H9 (cell line): Measurements from ENCODE around the gene SCP2. TPM values are rescaled to one million over a fixed set of nuclear protein-coding genes. Genes with fewer than 3 reads are reported as not detected.

Experiments
- DNase-seq: peaks from one replicate; pipeline ENCODE4 v3.0.0-alpha.2; 2017
- H2AFZ ChIP-seq: one replicate; pipeline ENCODE4 v1.6.1; 2013; ENCODE audit warnings: mild to moderate bottlenecking, low read length, control low read depth, moderate library complexity
- H2AK5ac ChIP-seq: 2 replicates; pipeline ENCODE4 v1.6.1; 2013; ENCODE audit warnings: low read length, control low read depth, mixed read lengths; ENCODE audit not compliant: insufficient read length
- H2BK120ac ChIP-seq: one replicate; pipeline ENCODE4 v1.6.1; 2013; ENCODE audit warnings: low read depth, mild to moderate bottlenecking, low read length, control low read depth, inconsistent platforms; ENCODE audit not compliant: poor library complexity, severe bottlenecking
- H2BK12ac ChIP-seq: 2 replicates; pipeline ENCODE4 v1.6.1; 2013; ENCODE audit warnings: low read length, control low read depth, mixed read lengths, low read depth; ENCODE audit not compliant: insufficient read length
- H2BK15ac ChIP-seq: 2 replicates; pipeline ENCODE4 v1.6.1; 2013; ENCODE audit warnings: low read depth, low read length, control low read depth
- H2BK20ac ChIP-seq: one replicate; pipeline ENCODE4 v1.6.1; 2013; ENCODE audit warnings: low read depth, mild to moderate bottlenecking, low read length, control low read depth, inconsistent platforms; ENCODE audit not compliant: poor library complexity, severe bottlenecking
- H2BK5ac ChIP-seq: 2 replicates; pipeline ENCODE4 v1.6.1; 2013; ENCODE audit warnings: low read length, control low read depth, mixed read lengths; ENCODE audit not compliant: insufficient read length
- H3K14ac ChIP-seq: 2 replicates; pipeline ENCODE4 v1.6.1; 2013; ENCODE audit warnings: low read length, control low read depth; ENCODE audit not compliant: insufficient read depth
- H3K18ac ChIP-seq: 2 replicates; pipeline ENCODE4 v1.6.1; 2013; ENCODE audit warnings: low read depth, mild to moderate bottlenecking, mixed read lengths, low read length, control low read depth; ENCODE audit not compliant: insufficient read length
- H3K23ac ChIP-seq: 2 replicates; pipeline ENCODE4 v1.6.1; 2013; ENCODE audit warnings: low read length, control low read depth, mixed read lengths, low read depth; ENCODE audit not compliant: insufficient read length
- H3K23me2 ChIP-seq: 2 replicates; pipeline ENCODE4 v1.6.1; 2013; ENCODE audit warnings: low read depth, mild to moderate bottlenecking, mixed read lengths, low read length, control low read depth; ENCODE audit not compliant: insufficient read length, poor library complexity, severe bottlenecking
- H3K27ac ChIP-seq: 2 replicates; pipeline ENCODE4 v1.5.1; 2013; ENCODE audit warnings: low read length, control low read depth, mixed read lengths, low read depth; ENCODE audit not compliant: insufficient read length
- H3K27me3 ChIP-seq: 2 replicates; pipeline ENCODE4 v1.6.1; 2013; ENCODE audit warnings: low read length, control low read depth, inconsistent platforms; ENCODE audit not compliant: insufficient read depth
- H3K4ac ChIP-seq: 2 replicates; pipeline ENCODE4 v1.6.1; 2013; ENCODE audit warnings: low read depth, mild to moderate bottlenecking, control low read depth, inconsistent platforms, low read length, moderate library complexity
- H3K4me1 ChIP-seq: 2 replicates; pipeline ENCODE4 v1.6.1; 2013; ENCODE audit warnings: low read length, control low read depth, inconsistent platforms; ENCODE audit not compliant: insufficient read depth
- H3K4me2 ChIP-seq: 2 replicates; pipeline ENCODE4 v1.6.1; 2013; ENCODE audit warnings: low read length, control low read depth, mixed read lengths; ENCODE audit not compliant: insufficient read length, insufficient read depth
- H3K56ac ChIP-seq: 2 replicates; pipeline ENCODE4 v1.6.1; 2013; ENCODE audit warnings: low read depth, mild to moderate bottlenecking, mixed read lengths, low read length, control low read depth; ENCODE audit not compliant: insufficient read length
- H3K79me1 ChIP-seq: 2 replicates; pipeline ENCODE4 v1.6.1; 2013; ENCODE audit warnings: low read depth, mild to moderate bottlenecking, moderate library complexity, low read length, control low read depth, inconsistent platforms; ENCODE audit not compliant: insufficient read depth, poor library complexity, severe bottlenecking
- H3K79me2 ChIP-seq: 2 replicates; pipeline ENCODE4 v1.6.1; 2013; ENCODE audit warnings: low read length, control low read depth, inconsistent platforms; ENCODE audit not compliant: insufficient read depth
- H3K9ac ChIP-seq: 2 replicates; pipeline ENCODE4 v1.6.1; 2013; ENCODE audit warnings: low read length, control low read depth, mixed read lengths; ENCODE audit not compliant: insufficient read length; ENCODE audit errors: extremely low read depth
- H3K9me3 ChIP-seq: one replicate; pipeline ENCODE4 v1.6.1; 2013; ENCODE audit warnings: low read depth, low read length, inconsistent platforms; ENCODE audit not compliant: control insufficient read depth
- H3T11ph ChIP-seq: one replicate; pipeline ENCODE4 v1.6.1; 2013; ENCODE audit warnings: mild to moderate bottlenecking, low read length, control low read depth, inconsistent platforms
- H4K20me1 ChIP-seq: one replicate; pipeline ENCODE4 v1.6.1; 2013; ENCODE audit not compliant: control insufficient read depth, insufficient read length, insufficient read depth
- H4K5ac ChIP-seq: 2 replicates; pipeline ENCODE4 v1.6.1; 2013; ENCODE audit warnings: low read depth, mild to moderate bottlenecking, mixed read lengths, low read length, control low read depth; ENCODE audit not compliant: insufficient read length
- H4K8ac ChIP-seq: replicated peaks from 2 replicates; pipeline ENCODE4 v1.6.1; 2013; ENCODE audit warnings: low read length, control low read depth, mixed read lengths, low read depth; ENCODE audit not compliant: insufficient read length
- H4K91ac ChIP-seq: 2 replicates; pipeline ENCODE4 v1.6.1; 2013; ENCODE audit warnings: low read depth, mild to moderate bottlenecking, moderate library complexity, mixed read lengths, low read length, control low read depth; ENCODE audit not compliant: insufficient read length
- H3K27ac Mint-ChIP-seq, 3 experiments: 2 replicates in 2 of 3; 3 replicates in 1 of 3; pipeline ENCODE4 v1.8.0; 2020 to 2021; ENCODE audit warnings: mixed read lengths in 3 of 3, mild to moderate bottlenecking in 1 of 3, moderate library complexity in 1 of 3
- H3K27me3 Mint-ChIP-seq: 2 replicates; pipeline ENCODE4 v1.8.0; 2021; ENCODE audit warnings: low read depth, mild to moderate bottlenecking, moderate library complexity, mixed read lengths
- H3K36me3 Mint-ChIP-seq, 3 experiments: 2 replicates in 2 of 3; 3 replicates in 1 of 3; pipeline ENCODE4 v1.8.0; 2020 to 2021; ENCODE audit warnings: low read depth in 3 of 3, mixed read lengths in 3 of 3; ENCODE audit not compliant: insufficient read depth in 1 of 3
- H3K4me1 Mint-ChIP-seq, 2 experiments: 2 replicates each; pipeline ENCODE4 v1.8.0; 2020; ENCODE audit warnings: mixed read lengths in 2 of 2
- H3K4me3 Mint-ChIP-seq, 2 experiments: 2 replicates in 1 of 2; 3 replicates in 1 of 2; pipeline ENCODE4 v1.8.0; 2020 to 2021; ENCODE audit warnings: mild to moderate bottlenecking in 2 of 2, mixed read lengths in 2 of 2, moderate library complexity in 1 of 2
- H3K9me3 Mint-ChIP-seq, 2 experiments: 2 replicates in 1 of 2; 3 replicates in 1 of 2; pipeline ENCODE4 v1.8.0; 2020; ENCODE audit warnings: mild to moderate bottlenecking in 2 of 2, mixed read lengths in 2 of 2, moderate library complexity in 1 of 2
- CTCF ChIP-seq: fragments of 200-600 bp; sonication (generic); conservative IDR thresholded peaks from 3 replicates; pipeline ENCODE4 v1.8.0; 2021; ENCODE audit warnings: antibody characterized with exemption, mild to moderate bottlenecking
- WGBS: extraction: QIAGEN DNeasy Blood & Tissue Kit; methylation state at CpG from one replicate; pipeline ENCODE4 v1.1.7; 2013; ENCODE audit warnings: missing lambda C conversion rate, low lambda C conversion rate, mixed read lengths; ENCODE audit not compliant: insufficient read length; ENCODE audit errors: extremely low coverage; 5-methylcytosine and 5-hydroxymethylcytosine counted together
- total RNA-seq: library from RNA; stranded (reverse); gene quantifications from 2 replicates; pipeline ENCODE4 v1.2.1, GENCODE V29; 2021

The SCP2 gene
- total RNA-seq, 1 experiment from 2014 or later, result 48.8 TPM

- no peaks in the 10 kb centered on the region; the same call in 1 of the 2 replicates for H3K4me1 ChIP-seq
- H3K4me2 ChIP-seq, result no peak overlapping the region
- H3K27ac Mint-ChIP-seq, result no peak overlapping the region
Observed at GRCh38 chr1:52914463-52914862, 12.6 kb upstream of the SCP2 start.

More at GRCh38 chr1:52914463-52914862, 12.6 kb upstream of the SCP2 start:
- H3K27ac ChIP-seq, result no peak overlapping the region
- no peak overlapping the region for H2BK5ac ChIP-seq
- no peak overlapping the region for H2BK12ac ChIP-seq
- H3K56ac ChIP-seq, result no peak overlapping the region
- no peaks in the 10 kb centered on the region for H3K79me1 ChIP-seq
- H3K14ac ChIP-seq, result no peak overlapping the region
- no peaks in the 10 kb centered on the region for H3K79me2 ChIP-seq
- H2AK5ac ChIP-seq, result no peak overlapping the region
- Mint-ChIP-seq H3K4me3 (no peak overlapping the region), H3K27me3 (peaks cover 8% of the 10 kb centered on the region), H3K9me3 (peaks cover 4 to 5% of the 10 kb centered on the region in 2 experiments; a peak in 3 of 5 replicates), H3K4me1 (peaks cover 0 to 11% of the 10 kb centered on the region in 2 experiments; a peak in 3 of 4 replicates), H3K36me3 (peaks cover 0 to 5% (median 5%) of the 10 kb centered on the region in 3 experiments; a peak in 2 of 7 replicates)
- no peak overlapping the region for H2BK20ac ChIP-seq
- H4K5ac ChIP-seq, result no peak overlapping the region
- no peak overlapping the region for H3T11ph ChIP-seq
- H3K23me2 ChIP-seq, result no peaks in the 10 kb centered on the region
- H3K23ac ChIP-seq, result no peak overlapping the region
- no peaks in the 10 kb centered on the region for H4K20me1 ChIP-seq
- no peak overlapping the region for H2AFZ ChIP-seq
- H2BK120ac ChIP-seq, result no peak overlapping the region
- TF ChIP-seq CTCF, result no peak
- no peak overlapping the region for H4K91ac ChIP-seq
- no peak overlapping the region for H3K9ac ChIP-seq
- WGBS, result no CpG with 5 or more reads among the region's 5 CpGs
- DNase-seq, result no peak
- no peak overlapping the region for H3K4ac ChIP-seq
- H4K8ac ChIP-seq, result no peak overlapping the region
- no peaks in the 10 kb centered on the region for H3K27me3 ChIP-seq
- no peak overlapping the region for H3K18ac ChIP-seq
- no peak overlapping the region for H2BK15ac ChIP-seq
- no peaks in the 10 kb centered on the region for H3K9me3 ChIP-seq
